Measurements from ENCODE around the gene CAPN13. TPM values are rescaled to one million over a fixed set of nuclear protein-coding genes. Genes with fewer than 3 reads are reported as not detected.

CAPN13 gene
- total and polyA plus RNA-seq, 2 of the 4 experiments (the other 2 are of a cell fraction) = not detected

- Histone ChIP-seq H3K56ac (ENCODE audit: extremely low read depth, insufficient read depth, low read length) (no peak overlapping the region), H3K9me3 (ENCODE audit: control insufficient read depth, insufficient read depth, low read length) (no peaks in the 10 kb centered on the region), H4K5ac (ENCODE audit: low read depth, low read length) (no peak overlapping the region), H4K8ac (ENCODE audit: low read depth in 2 of 2, low read length in 2 of 2) (no peak overlapping the region), H2BK20ac (ENCODE audit: low read depth, low read length) (no peak overlapping the region), H3K4me3 (ENCODE audit: insufficient read depth, low read depth, low read length) (no peak overlapping the region), H3K14ac (replicated peaks; ENCODE audit: low read depth, low read length) (no peak overlapping the region), H3K4ac (ENCODE audit: low read depth, low read length) (no peak overlapping the region), H2AFZ (replicated peaks; ENCODE audit: low read length, poor library complexity) (no peak overlapping the region), H3K36me3 (ENCODE audit: control insufficient read depth, insufficient read depth, low read length) (no peaks in the 10 kb centered on the region), H3K27me3 (ENCODE audit: control insufficient read depth, insufficient read depth, low read length) (peaks cover 8% of the 10 kb centered on the region), H2AK9ac (replicated peaks; ENCODE audit: low read depth, low read length, poor library complexity) (no peak overlapping the region), H3K27ac (ENCODE audit: insufficient read depth, low read length) (no peak overlapping the region), H4K91ac (ENCODE audit: insufficient read depth, low read depth, low read length) (no peak overlapping the region), H3K9ac (ENCODE audit: low read depth, low read length) (no peak overlapping the region), H4K20me1 (ENCODE audit: insufficient read depth, low read length) (no peaks in the 10 kb centered on the region), H3K18ac (ENCODE audit: low read depth, low read length) (no peak overlapping the region), H2AK5ac (ENCODE audit: low read depth, low read length) (no peak overlapping the region), H3K4me1 (ENCODE audit: control insufficient read depth, insufficient read depth, low read length) (no peaks in the 10 kb centered on the region), H3K9me1 (ENCODE audit: insufficient read depth, low read length) (0 out of 2 replicates have a peak, but pooled peaks cover 2% of the 10 kb centered on the region), H3K79me1 (ENCODE audit: low read depth in 1 of 2, low read length in 2 of 2) (no peaks in the 10 kb centered on the region), H3K23ac (ENCODE audit: low read depth, low read length) (no peak overlapping the region), H2BK5ac (ENCODE audit: low read depth, low read length, poor library complexity, severe bottlenecking) (no peak overlapping the region), H2BK15ac (ENCODE audit: low read depth, low read length) (no peak overlapping the region), H3K4me2 (ENCODE audit: low read depth, low read length) (no peak overlapping the region), H2BK120ac (ENCODE audit: low read depth, low read length) (no peak overlapping the region)
- no TSS peak for BruUV-seq (replicated peaks)
- intact Hi-C loops (cut with micrococcal nuclease) (no loop called here), dilution Hi-C loops (cut with HindIII; ENCODE audit: low sequenced_read_pairs, unreplicated experiment) (no loop called here), in situ Hi-C loops (cut with MboI; ENCODE audit: low sequenced_read_pairs) (no loop called here)
- DNase-seq (no peak), ATAC-seq (ENCODE audit: low read depth) (no peak)
- ChIA-PET POLR2A (ENCODE audit: unreplicated experiment) (no interaction called here), CTCF (no interaction called here)
- no peak for TF ChIP-seq POLR2A (IDR thresholded peaks at IDR 0.05; ENCODE audit: low read depth, low read length)
- no peak for TF ChIP-seq FOS (IDR thresholded peaks at IDR 0.05; ENCODE audit: low read depth, low read length)
- TF ChIP-seq, protein P1, sequence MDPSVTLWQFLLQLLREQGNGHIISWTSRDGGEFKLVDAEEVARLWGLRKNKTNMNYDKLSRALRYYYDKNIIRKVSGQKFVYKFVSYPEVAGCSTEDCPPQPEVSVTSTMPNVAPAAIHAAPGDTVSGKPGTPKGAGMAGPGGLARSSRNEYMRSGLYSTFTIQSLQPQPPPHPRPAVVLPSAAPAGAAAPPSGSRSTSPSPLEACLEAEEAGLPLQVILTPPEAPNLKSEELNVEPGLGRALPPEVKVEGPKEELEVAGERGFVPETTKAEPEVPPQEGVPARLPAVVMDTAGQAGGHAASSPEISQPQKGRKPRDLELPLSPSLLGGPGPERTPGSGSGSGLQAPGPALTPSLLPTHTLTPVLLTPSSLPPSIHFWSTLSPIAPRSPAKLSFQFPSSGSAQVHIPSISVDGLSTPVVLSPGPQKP (IDR thresholded peaks at IDR 0.05; ENCODE audit: borderline replicate concordance, low read depth, low read length) = no peak
- no peak for TF ChIP-seq USF2 (IDR thresholded peaks at IDR 0.05; ENCODE audit: low read depth, low read length)
- no peak for TF ChIP-seq CHD1 (IDR thresholded peaks at IDR 0.05; ENCODE audit: low read depth, low read length)
- TF ChIP-seq, protein P2, sequence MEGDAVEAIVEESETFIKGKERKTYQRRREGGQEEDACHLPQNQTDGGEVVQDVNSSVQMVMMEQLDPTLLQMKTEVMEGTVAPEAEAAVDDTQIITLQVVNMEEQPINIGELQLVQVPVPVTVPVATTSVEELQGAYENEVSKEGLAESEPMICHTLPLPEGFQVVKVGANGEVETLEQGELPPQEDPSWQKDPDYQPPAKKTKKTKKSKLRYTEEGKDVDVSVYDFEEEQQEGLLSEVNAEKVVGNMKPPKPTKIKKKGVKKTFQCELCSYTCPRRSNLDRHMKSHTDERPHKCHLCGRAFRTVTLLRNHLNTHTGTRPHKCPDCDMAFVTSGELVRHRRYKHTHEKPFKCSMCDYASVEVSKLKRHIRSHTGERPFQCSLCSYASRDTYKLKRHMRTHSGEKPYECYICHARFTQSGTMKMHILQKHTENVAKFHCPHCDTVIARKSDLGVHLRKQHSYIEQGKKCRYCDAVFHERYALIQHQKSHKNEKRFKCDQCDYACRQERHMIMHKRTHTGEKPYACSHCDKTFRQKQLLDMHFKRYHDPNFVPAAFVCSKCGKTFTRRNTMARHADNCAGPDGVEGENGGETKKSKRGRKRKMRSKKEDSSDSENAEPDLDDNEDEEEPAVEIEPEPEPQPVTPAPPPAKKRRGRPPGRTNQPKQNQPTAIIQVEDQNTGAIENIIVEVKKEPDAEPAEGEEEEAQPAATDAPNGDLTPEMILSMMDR (conservative IDR thresholded peaks at IDR 0.05; ENCODE audit: low read depth, low read length) = no peak
- TF ChIP-seq RAD21 (IDR thresholded peaks at IDR 0.05; ENCODE audit: low read length) = no peak
- WGBS, 2 experiments (ENCODE audit: extremely low coverage in 2 of 2, insufficient read length in 1 of 2) = 52% methylated on average over 3 of the region's 9 CpGs; no CpG with 5 or more reads in 1 of the 2 experiments
These were observed 38.4 kb downstream of the CAPN13 start for GRCh38 chr2:30768708-30769480.
